Head of caudate nucleus (tissue), 42 donors: Measurements from ENCODE around the gene HTR3B.

Source experiments
- DNase-seq, 42 donors: peaks; one replicate each; pipeline versions ENCODE4 v3.0.0 to v3.0.0-alpha.2; 2020 to 2021; ENCODE audit warnings: mixed read lengths in 7 of 42
- intact Hi-C: fragments of 100-400 bp; cut with DNase I; formaldehyde crosslinking; loops from one replicate; pipeline ENCODE4 v1.15.0; 2022

Gene HTR3B, protein sequence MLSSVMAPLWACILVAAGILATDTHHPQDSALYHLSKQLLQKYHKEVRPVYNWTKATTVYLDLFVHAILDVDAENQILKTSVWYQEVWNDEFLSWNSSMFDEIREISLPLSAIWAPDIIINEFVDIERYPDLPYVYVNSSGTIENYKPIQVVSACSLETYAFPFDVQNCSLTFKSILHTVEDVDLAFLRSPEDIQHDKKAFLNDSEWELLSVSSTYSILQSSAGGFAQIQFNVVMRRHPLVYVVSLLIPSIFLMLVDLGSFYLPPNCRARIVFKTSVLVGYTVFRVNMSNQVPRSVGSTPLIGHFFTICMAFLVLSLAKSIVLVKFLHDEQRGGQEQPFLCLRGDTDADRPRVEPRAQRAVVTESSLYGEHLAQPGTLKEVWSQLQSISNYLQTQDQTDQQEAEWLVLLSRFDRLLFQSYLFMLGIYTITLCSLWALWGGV

DNA sequence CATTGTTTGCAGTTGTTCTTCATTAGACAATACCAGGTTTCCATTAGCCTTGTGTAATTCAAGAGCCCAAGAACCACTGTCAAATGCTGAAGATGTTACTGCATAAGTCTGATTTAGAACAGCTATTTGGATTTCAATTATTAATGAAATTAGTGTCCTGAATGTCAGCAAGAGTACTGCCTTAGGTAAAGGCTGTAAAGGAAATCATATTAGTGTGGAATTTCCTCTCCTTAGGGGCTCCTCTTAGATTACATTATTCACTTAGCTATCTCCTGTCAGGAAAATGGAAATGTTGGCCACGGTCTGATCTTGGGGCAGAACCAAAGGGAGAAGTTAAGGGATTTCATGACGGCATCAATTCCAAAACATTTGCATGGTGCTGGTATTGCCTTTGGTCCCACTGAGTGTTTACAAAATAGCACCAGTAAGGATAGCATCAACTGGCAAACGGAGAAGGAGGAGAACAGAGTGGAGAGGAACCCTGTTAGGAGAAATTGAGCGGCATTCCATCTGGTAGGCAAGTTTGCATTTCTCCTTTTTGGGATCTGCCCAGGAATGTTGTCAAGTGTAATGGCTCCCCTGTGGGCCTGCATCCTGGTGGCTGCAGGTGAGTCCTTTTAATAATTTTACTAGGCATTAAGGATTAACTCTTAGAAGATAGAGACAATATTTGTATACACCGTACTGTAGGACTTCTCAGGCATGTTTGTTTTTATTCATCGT lies at the start of gene HTR3B:
HTR3B (plus strand) TSS at position 418 of the 723 bp plus-strand sequence; CDS start at position 556, 138 bp downstream.
- DNase-seq = no peak
- intact Hi-C loops = no loop called here

DNA sequence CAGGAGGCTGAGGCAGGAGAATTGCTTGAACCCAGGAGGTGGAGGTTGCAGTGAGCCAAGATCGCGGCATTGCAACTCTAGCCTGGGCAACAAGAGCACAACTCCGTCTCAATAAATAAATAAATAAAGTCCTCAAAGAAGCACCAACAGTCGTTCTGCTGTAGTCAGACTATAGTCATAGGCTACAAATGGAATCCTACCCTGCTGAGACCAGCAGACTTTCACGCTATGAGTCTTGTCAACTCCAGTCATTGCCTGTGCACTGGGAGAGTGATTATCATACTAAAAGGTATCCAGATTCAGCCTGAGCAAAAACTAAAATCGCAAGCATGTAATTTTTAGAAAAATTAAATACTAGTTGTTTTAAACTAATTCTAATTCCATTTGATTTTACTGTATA lies 48.8 kb upstream of the HTR3B start:
- intact Hi-C loops = no loop called here
- no peak for DNase-seq

DNA sequence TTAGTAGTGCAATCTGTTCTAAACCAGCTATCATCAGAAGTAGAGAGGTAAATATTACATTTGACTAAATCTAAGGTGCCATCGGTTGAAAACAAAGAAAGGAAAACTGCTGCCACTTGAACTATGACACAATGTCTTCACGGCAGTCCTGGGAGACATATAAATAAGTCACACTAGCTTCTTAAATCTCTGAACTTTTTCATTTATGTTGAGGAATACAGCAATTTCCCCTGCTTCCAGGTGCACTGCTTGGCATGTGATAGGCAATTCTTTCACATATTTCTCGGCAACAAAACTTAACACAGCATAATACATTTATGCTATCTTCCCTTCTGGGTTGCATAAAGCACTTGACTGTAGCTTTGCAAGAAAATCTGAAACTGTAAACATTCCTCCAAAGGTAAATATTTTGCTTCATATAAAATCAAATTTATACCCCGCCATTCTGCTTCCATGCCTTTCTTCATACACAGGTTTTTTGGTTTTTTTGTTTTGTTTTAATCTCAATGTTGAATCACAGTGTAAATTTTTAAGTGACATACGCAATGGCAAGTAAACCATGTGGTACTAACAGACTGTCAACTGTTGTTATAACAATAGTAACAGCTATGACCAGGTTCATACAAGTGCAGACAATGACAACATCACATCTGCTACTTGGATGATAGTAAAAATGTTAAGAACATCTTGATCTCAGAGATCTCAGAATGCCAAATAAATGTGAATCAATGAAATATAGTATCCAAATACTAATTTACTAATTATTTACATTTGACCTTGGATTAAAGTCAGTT lies 47.4 kb upstream of the HTR3B start:
- intact Hi-C loops = no loop called here

DNA sequence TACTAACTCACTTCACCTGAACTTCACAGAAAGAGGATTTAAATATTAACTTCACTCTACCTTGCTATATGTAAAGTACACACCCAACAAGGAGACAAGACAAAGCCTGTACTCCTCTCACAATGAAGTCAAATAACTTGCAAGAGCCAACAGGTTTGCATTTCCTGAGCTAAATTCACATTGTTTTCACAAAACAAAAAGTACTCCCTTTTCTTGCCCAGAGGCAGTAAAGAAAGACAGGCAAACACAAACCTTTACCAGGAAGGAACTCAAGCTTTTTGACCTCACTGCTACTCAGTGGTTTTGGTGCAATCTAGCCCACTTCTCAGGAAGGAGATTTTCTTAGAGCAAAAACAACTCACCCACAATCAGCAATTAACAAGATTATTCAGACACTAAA lies 44.9 kb upstream of the HTR3B start:
- DNase-seq = no peak
- intact Hi-C loops = no loop called here

More for the DNA sequence above, 47.4 kb upstream of the HTR3B start:
- DNase-seq = no peak

DNA sequence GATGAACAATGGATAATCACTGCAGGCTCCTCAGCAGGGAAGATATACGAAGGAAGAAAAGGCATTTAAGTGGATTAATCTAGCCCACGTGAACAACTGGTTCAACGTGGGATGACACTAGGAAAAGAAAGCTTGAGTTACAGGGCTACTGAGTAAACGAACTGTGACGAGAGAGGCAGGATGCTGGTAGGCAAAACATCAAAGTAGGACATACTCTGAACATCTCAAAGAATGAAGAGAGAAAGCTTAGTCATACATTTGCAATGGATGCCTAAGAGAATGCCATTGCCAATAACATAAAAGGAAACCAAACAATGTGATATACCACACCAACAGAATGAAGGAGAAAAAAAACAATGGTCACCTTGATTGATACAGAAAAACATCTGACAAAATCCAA lies 42.2 kb upstream of the HTR3B start:
- intact Hi-C loops = no loop called here
- no peak for DNase-seq

DNA sequence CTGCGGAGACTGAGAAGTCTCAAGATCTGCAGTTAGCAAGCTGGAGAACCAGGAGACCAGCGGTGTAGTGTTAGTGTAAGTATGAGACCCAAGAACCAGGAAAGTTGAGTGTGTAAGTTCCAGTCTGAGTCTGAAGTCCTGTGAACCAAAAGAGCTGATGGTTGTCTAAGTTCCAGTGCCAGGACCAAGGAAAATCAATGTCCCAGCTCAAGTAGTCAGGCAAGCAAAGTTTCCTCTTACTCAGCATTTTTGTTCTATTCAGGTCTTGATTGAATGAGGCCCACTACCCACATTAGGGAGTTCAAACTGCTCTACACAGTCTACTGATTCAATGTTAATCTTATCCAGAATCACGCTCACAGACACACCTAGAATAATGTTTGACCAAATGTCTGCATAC lies 40.2 kb upstream of the HTR3B start:
- DNase-seq = no peak
- intact Hi-C loops = no loop called here

DNA sequence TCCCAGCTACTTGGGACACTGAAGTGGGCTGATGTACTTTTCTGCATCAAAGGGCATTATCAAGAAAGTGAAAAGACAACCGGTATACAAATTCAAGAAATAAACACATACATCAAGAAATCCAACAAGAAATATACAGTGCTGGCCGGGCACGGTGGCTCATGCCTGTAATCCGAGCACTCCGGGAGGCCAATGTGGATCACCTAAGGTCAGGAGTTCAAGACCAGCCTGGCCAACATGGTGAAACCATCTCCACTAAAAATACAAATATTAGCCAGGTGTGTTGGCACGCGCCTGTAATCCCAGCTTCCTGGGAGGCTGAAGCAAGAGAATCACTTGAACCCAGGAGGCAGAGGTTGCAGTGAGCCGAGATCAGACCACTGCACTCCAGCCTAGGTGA lies 38.7 kb upstream of the HTR3B start:
- intact Hi-C loops = no loop called here
- DNase-seq = no peak

DNA sequence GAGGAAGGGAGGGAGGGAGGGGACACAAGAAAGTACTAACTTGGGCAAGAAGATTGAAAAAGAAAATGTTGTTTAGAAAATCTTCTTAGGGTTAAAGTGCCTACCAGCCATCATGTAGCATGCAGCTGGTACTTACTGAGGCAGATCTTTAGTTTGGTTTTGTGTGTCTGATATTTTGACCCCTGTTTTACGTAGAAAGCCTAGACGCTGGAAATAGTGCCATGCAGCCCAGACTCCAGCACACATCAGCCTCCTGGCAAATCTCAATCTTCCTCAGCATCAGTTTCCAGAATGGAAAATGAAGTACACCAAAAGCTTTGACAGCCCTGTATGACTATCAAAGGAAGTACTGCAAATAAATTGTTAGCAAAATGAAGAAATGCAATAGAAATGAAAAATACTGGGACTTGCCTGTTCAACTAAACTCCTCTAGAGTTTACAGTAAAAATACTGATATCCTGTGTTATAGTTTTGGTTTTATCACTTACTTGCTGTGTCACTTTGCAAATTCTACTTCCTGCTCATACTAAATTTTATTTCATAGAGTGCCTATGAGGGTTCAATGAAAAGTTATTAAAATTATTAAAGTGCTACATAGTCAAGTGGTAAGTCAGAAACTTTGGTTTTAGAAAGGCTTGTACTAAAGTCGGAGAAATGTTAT lies 36.6 kb upstream of the HTR3B start:
- no peak for DNase-seq
- intact Hi-C loops = no loop called here

DNA sequence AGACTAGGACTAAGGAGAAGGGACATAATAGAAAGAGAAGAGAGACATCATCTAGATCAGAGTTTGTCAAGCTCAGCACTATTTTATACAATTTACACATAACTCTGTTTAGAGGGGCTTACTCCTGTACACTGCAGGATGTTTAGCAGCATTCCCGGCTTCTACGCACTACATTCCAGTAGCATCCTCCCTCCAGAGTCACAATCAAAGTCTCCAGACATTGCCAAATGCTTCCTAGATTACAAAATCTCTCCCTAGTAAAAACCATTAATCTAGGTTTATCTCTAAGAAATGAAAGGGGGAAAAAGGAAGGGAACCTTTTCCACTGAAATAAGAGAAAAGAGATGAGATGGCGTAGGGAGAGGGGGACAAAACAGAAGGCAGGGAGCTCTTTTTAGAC lies 33.3 kb upstream of the HTR3B start:
- intact Hi-C loops = loop anchor here (10.0 kb wide), 1 partner anchor 293 kb away; no protein-coding TSS in a partner anchor

DNA sequence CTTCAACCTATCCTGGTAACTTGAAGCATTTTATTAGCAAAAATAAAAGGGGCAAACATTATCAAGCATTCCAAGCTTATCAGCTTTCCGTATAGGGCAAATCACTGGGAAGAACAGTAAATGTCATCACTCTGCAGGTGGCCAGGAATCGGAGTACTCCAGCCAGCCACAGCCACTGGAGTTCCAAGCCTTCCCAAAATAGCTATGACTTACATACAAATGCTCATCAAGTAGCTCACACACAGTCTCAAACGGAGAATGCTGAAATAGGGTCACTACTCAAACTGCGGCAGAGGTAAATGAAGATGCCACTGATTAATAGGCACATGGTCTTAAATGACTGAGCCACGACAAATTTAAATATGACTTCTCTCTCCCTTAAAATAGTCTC lies 31.4 kb upstream of the HTR3B start:
- intact Hi-C loops = loop anchor here (10.0 kb wide), 1 partner anchor 292 kb away; no protein-coding TSS in a partner anchor
- DNase-seq = no peak

More for the DNA sequence above, 33.3 kb upstream of the HTR3B start:
- no peak for DNase-seq

DNA sequence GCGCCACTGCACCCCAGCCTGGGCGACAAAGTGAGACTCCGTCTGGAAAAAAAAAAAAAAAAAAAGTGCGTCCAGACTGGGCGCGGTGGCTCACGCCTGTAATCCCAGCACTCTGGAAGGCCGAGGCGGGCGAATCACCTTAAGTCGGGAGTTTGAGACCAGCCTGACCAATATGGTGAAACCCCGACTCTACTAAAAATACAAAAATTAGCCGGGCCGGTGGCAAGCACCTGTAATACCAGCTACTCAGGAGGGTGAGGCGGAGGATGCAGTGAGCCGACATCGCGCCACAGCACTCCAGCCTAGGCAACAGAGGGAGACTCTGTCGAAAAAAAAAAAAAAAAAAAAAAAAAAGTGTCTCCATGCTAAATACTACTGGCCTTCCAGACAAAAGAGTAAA lies 30.5 kb upstream of the HTR3B start:
- intact Hi-C loops = loop anchor here (10.0 kb wide), 1 partner anchor 291 kb away; no protein-coding TSS in a partner anchor
- no peak for DNase-seq

DNA sequence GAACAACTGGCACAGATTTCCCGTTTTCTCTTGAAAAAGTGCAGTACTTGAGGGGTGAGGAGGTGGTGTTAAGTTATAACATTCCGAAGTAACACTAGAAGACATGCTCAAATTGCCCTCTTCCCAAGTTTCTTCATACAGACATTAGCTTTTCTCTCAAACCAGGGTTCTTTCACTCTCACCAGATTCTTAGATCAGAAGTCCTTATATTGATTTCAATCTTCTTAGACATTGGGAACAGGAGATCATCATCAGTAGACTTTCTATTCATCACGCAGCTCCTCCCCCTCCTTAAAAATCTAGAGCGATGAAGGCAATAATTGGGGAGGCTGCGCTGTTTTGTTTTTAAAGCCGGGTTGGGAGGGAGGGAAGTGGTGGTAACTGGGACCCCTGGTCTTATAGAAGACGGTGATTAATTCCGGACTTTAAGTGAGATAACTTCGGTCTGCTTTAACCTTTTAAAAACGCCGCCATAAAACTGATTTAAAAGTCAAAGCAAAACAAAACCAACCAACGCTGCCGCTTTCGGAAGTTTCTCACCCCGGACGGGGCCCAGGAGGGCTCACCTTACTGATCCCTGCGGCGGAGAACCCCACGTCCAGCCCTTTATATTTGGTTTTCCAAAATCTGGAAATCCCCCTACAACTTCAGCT lies 29.9 kb upstream of the HTR3B start:
- intact Hi-C loops = loop anchor here (10.0 kb wide), 1 partner anchor 290 kb away; no protein-coding TSS in a partner anchor

DNA sequence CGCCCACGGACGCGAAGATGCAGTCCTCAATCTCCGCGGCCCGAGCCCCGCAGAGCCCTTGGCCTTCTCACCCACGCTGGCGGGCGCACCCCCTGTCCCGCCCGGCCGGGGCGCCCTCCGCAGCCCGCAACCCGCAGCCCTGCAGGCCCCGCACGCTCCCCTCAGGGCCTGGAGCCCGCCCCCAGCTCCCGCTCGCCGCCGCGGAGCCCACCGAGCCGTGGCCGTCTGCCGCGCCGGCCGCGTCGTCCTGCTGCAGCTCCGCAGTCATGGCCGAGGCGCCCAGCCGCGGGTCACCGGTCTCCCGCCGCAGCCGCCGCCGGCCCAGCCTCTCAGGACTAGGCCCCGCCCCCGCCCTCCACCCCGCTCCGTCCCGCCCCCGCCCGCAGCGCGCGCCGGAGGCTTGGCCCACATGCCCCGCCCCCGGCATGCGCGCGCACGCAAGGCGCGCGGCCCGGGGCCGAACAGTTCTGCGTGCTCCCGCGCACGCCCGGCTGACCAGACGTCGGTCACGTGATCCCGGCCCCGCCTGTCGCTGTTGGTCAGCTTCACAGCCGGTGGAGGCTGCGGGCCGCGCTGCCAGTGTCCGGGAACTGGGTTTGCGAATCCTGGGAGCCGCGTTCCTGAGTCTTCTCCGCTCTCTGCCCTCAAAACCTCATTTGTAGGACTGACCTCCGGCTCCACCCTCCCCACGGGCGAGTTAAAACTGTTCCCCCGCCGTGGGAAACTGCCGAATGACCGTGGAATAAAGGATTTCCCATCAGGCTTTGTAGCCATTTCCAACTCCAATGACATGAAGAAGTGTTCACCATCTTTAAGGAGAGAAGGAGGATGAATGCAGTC lies 29.1 kb upstream of the HTR3B start, which contains the start of gene USP28:
USP28 (minus strand) TSS at position 339 of the 840 bp plus-strand sequence; CDS start at position 268, 71 bp downstream.
- intact Hi-C loops = loop anchor here (10.0 kb wide), 1 partner anchor 289 kb away; no protein-coding TSS in a partner anchor
- peak; percentile 92 to 99 (median 97) for DNase-seq

More for the DNA sequence above, 29.9 kb upstream of the HTR3B start:
- DNase-seq = peak in 5 of 42 donors; percentile 5 to 26 (median 17)

DNA sequence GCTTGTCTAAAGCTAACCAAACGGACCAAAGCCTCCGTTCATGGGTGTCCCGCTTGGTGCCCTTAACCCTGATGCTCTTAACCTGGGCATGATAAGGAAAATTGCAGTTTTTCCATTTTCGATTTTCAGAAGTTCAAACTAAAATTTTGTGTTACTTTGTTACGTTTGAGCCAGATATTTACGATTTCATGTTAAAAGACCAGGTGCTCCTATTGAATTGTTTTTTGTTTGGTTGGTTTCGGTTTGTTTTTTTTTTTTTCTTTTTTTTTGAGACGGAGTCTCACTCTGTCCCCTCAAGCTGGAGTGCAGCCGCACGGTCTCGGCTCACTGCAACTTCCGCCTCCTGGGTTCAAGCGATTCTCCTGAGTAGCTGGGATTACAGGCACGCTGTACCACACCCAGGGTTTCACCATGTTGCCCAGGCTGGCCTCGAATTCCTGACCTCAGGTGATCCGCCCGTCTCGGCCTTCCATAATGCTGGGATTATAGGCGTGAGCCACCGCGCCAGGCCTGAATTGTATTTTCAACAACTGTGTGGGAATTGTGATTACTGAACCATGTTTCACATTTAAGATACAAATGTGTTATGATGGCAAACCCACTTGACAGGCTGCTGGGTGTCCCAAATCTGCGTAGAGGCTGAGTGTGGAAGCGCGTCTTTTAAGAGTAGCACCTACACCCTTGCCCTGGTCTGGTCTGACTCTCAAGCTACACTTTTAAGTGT lies 28.4 kb upstream of the HTR3B start:
- peak in 1 of 42 donors; percentile 12 for DNase-seq
- intact Hi-C loops = loop anchor here (10.0 kb wide), 1 partner anchor 289 kb away; no protein-coding TSS in a partner anchor

DNA sequence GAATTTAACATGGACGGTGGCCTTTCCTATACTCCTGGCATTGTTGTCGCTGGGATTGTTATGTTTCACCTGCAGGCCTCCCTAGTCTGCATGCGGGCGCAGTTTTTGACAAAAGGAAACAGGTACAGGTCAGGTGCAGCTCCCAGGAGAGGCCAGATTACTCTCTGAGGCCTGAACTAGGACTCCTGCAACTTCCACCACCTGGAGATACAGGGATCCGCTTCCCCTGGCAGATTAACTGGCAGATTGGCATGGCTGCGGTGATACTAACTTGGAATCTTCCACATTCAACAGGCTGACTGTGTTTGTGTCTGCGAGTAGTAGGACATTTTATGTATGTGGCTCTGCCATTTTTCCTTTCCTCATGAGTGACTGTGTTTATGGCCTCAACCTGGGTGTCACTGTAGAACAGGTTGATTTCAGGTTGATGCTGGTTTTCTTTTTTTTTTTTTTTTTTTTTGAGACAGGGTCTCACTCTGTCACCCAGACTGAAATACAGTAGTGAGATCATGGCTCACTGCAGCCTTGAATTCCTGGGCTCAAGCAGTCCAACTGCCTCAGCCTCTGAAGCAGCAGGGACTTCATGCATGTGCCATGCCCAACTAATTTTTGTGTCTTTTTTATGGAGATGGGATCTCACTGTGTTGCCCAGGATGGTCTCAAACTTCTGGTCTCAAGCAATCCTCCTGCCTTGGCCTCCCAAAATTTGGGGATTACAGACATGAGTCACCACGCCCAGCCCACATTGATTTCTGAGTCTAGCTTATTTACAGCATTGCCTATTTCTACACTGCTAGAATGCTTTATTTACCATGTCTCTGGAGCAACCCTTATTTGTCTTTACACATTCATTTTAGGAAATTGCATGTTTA lies 27.6 kb upstream of the HTR3B start:
- intact Hi-C loops = loop anchor here (10.0 kb wide), 1 partner anchor 288 kb away; no protein-coding TSS in a partner anchor
- DNase-seq = no peak
